H9 (cell line): ENCODE data around the gene PGS1. TPM values are rescaled to one million over a fixed set of nuclear protein-coding genes. Genes with fewer than 3 reads are reported as not detected.

Experiments used
- DNase-seq: peaks from one replicate; pipeline ENCODE4 v3.0.0-alpha.2; 2017
- H2AFZ ChIP-seq: one replicate; pipeline ENCODE4 v1.6.1; 2013; ENCODE audit warnings: mild to moderate bottlenecking, low read length, control low read depth, moderate library complexity
- H2AK5ac ChIP-seq: 2 replicates; pipeline ENCODE4 v1.6.1; 2013; ENCODE audit warnings: low read length, control low read depth, mixed read lengths; ENCODE audit not compliant: insufficient read length
- H2BK120ac ChIP-seq: one replicate; pipeline ENCODE4 v1.6.1; 2013; ENCODE audit warnings: low read depth, mild to moderate bottlenecking, low read length, control low read depth, inconsistent platforms; ENCODE audit not compliant: poor library complexity, severe bottlenecking
- H2BK12ac ChIP-seq: 2 replicates; pipeline ENCODE4 v1.6.1; 2013; ENCODE audit warnings: low read length, control low read depth, mixed read lengths, low read depth; ENCODE audit not compliant: insufficient read length
- H2BK15ac ChIP-seq: 2 replicates; pipeline ENCODE4 v1.6.1; 2013; ENCODE audit warnings: low read depth, low read length, control low read depth
- H2BK20ac ChIP-seq: one replicate; pipeline ENCODE4 v1.6.1; 2013; ENCODE audit warnings: low read depth, mild to moderate bottlenecking, low read length, control low read depth, inconsistent platforms; ENCODE audit not compliant: poor library complexity, severe bottlenecking
- H2BK5ac ChIP-seq: 2 replicates; pipeline ENCODE4 v1.6.1; 2013; ENCODE audit warnings: low read length, control low read depth, mixed read lengths; ENCODE audit not compliant: insufficient read length
- H3K14ac ChIP-seq: 2 replicates; pipeline ENCODE4 v1.6.1; 2013; ENCODE audit warnings: low read length, control low read depth; ENCODE audit not compliant: insufficient read depth
- H3K18ac ChIP-seq: 2 replicates; pipeline ENCODE4 v1.6.1; 2013; ENCODE audit warnings: low read depth, mild to moderate bottlenecking, mixed read lengths, low read length, control low read depth; ENCODE audit not compliant: insufficient read length
- H3K23ac ChIP-seq: 2 replicates; pipeline ENCODE4 v1.6.1; 2013; ENCODE audit warnings: low read length, control low read depth, mixed read lengths, low read depth; ENCODE audit not compliant: insufficient read length
- H3K23me2 ChIP-seq: 2 replicates; pipeline ENCODE4 v1.6.1; 2013; ENCODE audit warnings: low read depth, mild to moderate bottlenecking, mixed read lengths, low read length, control low read depth; ENCODE audit not compliant: insufficient read length, poor library complexity, severe bottlenecking
- H3K27ac ChIP-seq: 2 replicates; pipeline ENCODE4 v1.5.1; 2013; ENCODE audit warnings: low read length, control low read depth, mixed read lengths, low read depth; ENCODE audit not compliant: insufficient read length
- H3K27me3 ChIP-seq: 2 replicates; pipeline ENCODE4 v1.6.1; 2013; ENCODE audit warnings: low read length, control low read depth, inconsistent platforms; ENCODE audit not compliant: insufficient read depth
- H3K4ac ChIP-seq: 2 replicates; pipeline ENCODE4 v1.6.1; 2013; ENCODE audit warnings: low read depth, mild to moderate bottlenecking, control low read depth, inconsistent platforms, low read length, moderate library complexity
- H3K4me1 ChIP-seq: 2 replicates; pipeline ENCODE4 v1.6.1; 2013; ENCODE audit warnings: low read length, control low read depth, inconsistent platforms; ENCODE audit not compliant: insufficient read depth
- H3K4me2 ChIP-seq: 2 replicates; pipeline ENCODE4 v1.6.1; 2013; ENCODE audit warnings: low read length, control low read depth, mixed read lengths; ENCODE audit not compliant: insufficient read length, insufficient read depth
- H3K56ac ChIP-seq: 2 replicates; pipeline ENCODE4 v1.6.1; 2013; ENCODE audit warnings: low read depth, mild to moderate bottlenecking, mixed read lengths, low read length, control low read depth; ENCODE audit not compliant: insufficient read length
- H3K79me1 ChIP-seq: 2 replicates; pipeline ENCODE4 v1.6.1; 2013; ENCODE audit warnings: low read depth, mild to moderate bottlenecking, moderate library complexity, low read length, control low read depth, inconsistent platforms; ENCODE audit not compliant: insufficient read depth, poor library complexity, severe bottlenecking
- H3K79me2 ChIP-seq: 2 replicates; pipeline ENCODE4 v1.6.1; 2013; ENCODE audit warnings: low read length, control low read depth, inconsistent platforms; ENCODE audit not compliant: insufficient read depth
- H3K9ac ChIP-seq: 2 replicates; pipeline ENCODE4 v1.6.1; 2013; ENCODE audit warnings: low read length, control low read depth, mixed read lengths; ENCODE audit not compliant: insufficient read length; ENCODE audit errors: extremely low read depth
- H3K9me3 ChIP-seq: one replicate; pipeline ENCODE4 v1.6.1; 2013; ENCODE audit warnings: low read depth, low read length, inconsistent platforms; ENCODE audit not compliant: control insufficient read depth
- H3T11ph ChIP-seq: one replicate; pipeline ENCODE4 v1.6.1; 2013; ENCODE audit warnings: mild to moderate bottlenecking, low read length, control low read depth, inconsistent platforms
- H4K20me1 ChIP-seq: one replicate; pipeline ENCODE4 v1.6.1; 2013; ENCODE audit not compliant: control insufficient read depth, insufficient read length, insufficient read depth
- H4K5ac ChIP-seq: 2 replicates; pipeline ENCODE4 v1.6.1; 2013; ENCODE audit warnings: low read depth, mild to moderate bottlenecking, mixed read lengths, low read length, control low read depth; ENCODE audit not compliant: insufficient read length
- H4K8ac ChIP-seq: replicated peaks from 2 replicates; pipeline ENCODE4 v1.6.1; 2013; ENCODE audit warnings: low read length, control low read depth, mixed read lengths, low read depth; ENCODE audit not compliant: insufficient read length
- H4K91ac ChIP-seq: 2 replicates; pipeline ENCODE4 v1.6.1; 2013; ENCODE audit warnings: low read depth, mild to moderate bottlenecking, moderate library complexity, mixed read lengths, low read length, control low read depth; ENCODE audit not compliant: insufficient read length
- H3K27ac Mint-ChIP-seq, 3 experiments: 2 replicates in 2 of 3; 3 replicates in 1 of 3; pipeline ENCODE4 v1.8.0; 2020 to 2021; ENCODE audit warnings: mixed read lengths in 3 of 3, mild to moderate bottlenecking in 1 of 3, moderate library complexity in 1 of 3
- H3K27me3 Mint-ChIP-seq: 2 replicates; pipeline ENCODE4 v1.8.0; 2021; ENCODE audit warnings: low read depth, mild to moderate bottlenecking, moderate library complexity, mixed read lengths
- H3K36me3 Mint-ChIP-seq, 3 experiments: 2 replicates in 2 of 3; 3 replicates in 1 of 3; pipeline ENCODE4 v1.8.0; 2020 to 2021; ENCODE audit warnings: low read depth in 3 of 3, mixed read lengths in 3 of 3; ENCODE audit not compliant: insufficient read depth in 1 of 3
- H3K4me1 Mint-ChIP-seq, 2 experiments: 2 replicates each; pipeline ENCODE4 v1.8.0; 2020; ENCODE audit warnings: mixed read lengths in 2 of 2
- H3K4me3 Mint-ChIP-seq, 2 experiments: 2 replicates in 1 of 2; 3 replicates in 1 of 2; pipeline ENCODE4 v1.8.0; 2020 to 2021; ENCODE audit warnings: mild to moderate bottlenecking in 2 of 2, mixed read lengths in 2 of 2, moderate library complexity in 1 of 2
- H3K9me3 Mint-ChIP-seq, 2 experiments: 2 replicates in 1 of 2; 3 replicates in 1 of 2; pipeline ENCODE4 v1.8.0; 2020; ENCODE audit warnings: mild to moderate bottlenecking in 2 of 2, mixed read lengths in 2 of 2, moderate library complexity in 1 of 2
- WGBS: extraction: QIAGEN DNeasy Blood & Tissue Kit; methylation state at CpG from one replicate; pipeline ENCODE4 v1.1.7; 2013; ENCODE audit warnings: missing lambda C conversion rate, low lambda C conversion rate, mixed read lengths; ENCODE audit not compliant: insufficient read length; ENCODE audit errors: extremely low coverage; 5-methylcytosine and 5-hydroxymethylcytosine counted together
- total RNA-seq: library from RNA; stranded (reverse); gene quantifications from 2 replicates; pipeline ENCODE4 v1.2.1, GENCODE V29; 2021
- TF ChIP-seq, protein P1 (sequence below): fragments of 200-600 bp; sonication (generic); conservative IDR thresholded peaks from 3 replicates; pipeline ENCODE4 v1.8.0; 2021; ENCODE audit warnings: antibody characterized with exemption, mild to moderate bottlenecking

The PGS1 gene
- total RNA-seq, 1 experiment from 2014 or later: 45.7 TPM

DNA sequence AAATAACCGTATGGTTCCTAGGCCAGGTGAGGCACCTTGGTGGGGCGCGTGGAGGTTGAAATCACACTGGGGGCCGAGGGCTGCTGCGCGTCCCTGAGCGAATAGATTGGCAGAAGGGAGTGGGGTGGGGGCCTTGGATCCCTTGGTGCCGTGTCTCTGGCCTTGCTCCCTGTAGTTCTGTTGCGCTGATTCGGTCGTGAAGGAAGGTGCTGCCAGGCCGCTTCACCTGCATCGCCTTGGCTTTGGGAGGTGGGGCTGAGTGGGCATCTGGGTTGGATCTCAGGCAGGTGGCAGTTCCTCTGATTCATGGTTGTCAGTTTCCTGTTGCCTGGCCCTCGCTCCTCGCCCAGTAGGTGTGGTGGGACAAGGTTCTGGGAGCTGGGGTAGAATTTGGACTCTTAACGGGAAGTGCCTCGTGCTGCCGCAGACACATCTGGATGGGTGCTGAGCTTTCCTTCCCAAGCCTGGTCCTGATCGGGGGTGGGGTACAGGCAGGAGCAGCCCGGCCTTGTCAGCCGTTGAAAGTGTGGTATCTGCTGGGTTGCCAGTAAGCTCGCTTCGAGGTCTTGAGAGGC lies 30.1 kb downstream of the PGS1 start:
- no peak overlapping the region for H2BK20ac ChIP-seq
- no peaks in the 10 kb centered on the region for H3K27me3 Mint-ChIP-seq
- H2AFZ ChIP-seq: no peak overlapping the region
- H2AK5ac ChIP-seq: no peak overlapping the region
- no peak overlapping the region for H2BK15ac ChIP-seq
- no peak overlapping the region for H3K9ac ChIP-seq
- no peak overlapping the region for H3K56ac ChIP-seq
- H3K79me1 ChIP-seq: peaks cover 5% of the 10 kb centered on the region
- TF ChIP-seq, protein P1, sequence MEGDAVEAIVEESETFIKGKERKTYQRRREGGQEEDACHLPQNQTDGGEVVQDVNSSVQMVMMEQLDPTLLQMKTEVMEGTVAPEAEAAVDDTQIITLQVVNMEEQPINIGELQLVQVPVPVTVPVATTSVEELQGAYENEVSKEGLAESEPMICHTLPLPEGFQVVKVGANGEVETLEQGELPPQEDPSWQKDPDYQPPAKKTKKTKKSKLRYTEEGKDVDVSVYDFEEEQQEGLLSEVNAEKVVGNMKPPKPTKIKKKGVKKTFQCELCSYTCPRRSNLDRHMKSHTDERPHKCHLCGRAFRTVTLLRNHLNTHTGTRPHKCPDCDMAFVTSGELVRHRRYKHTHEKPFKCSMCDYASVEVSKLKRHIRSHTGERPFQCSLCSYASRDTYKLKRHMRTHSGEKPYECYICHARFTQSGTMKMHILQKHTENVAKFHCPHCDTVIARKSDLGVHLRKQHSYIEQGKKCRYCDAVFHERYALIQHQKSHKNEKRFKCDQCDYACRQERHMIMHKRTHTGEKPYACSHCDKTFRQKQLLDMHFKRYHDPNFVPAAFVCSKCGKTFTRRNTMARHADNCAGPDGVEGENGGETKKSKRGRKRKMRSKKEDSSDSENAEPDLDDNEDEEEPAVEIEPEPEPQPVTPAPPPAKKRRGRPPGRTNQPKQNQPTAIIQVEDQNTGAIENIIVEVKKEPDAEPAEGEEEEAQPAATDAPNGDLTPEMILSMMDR: no peak
- no peaks in the 10 kb centered on the region for H3K23me2 ChIP-seq
- H3K27ac ChIP-seq: no peak overlapping the region
- no peak overlapping the region for H3T11ph ChIP-seq
- no peaks in the 10 kb centered on the region for H3K9me3 Mint-ChIP-seq
- WGBS: no CpG with 5 or more reads among the region's 23 CpGs
- no peak overlapping the region for H4K8ac ChIP-seq
- H3K14ac ChIP-seq: peak overlapping the region; percentile 44; the same call in 1 of the 2 replicates
- H3K4ac ChIP-seq: no peak overlapping the region
- DNase-seq: no peak
- H4K91ac ChIP-seq: no peak overlapping the region
- H3K4me2 ChIP-seq: no peak overlapping the region
- H2BK120ac ChIP-seq: no peak overlapping the region
- H2BK12ac ChIP-seq: no peak overlapping the region
- H3K23ac ChIP-seq: peak overlapping the region; percentile 52
- H3K4me1 Mint-ChIP-seq: peaks cover 16 to 21% of the 10 kb centered on the region in 2 experiments
- peaks cover 6% of the 10 kb centered on the region; the same call in 1 of the 2 replicates for H3K79me2 ChIP-seq
- H4K20me1 ChIP-seq: peaks cover 4% of the 10 kb centered on the region
- peak overlapping the region; percentile 12 to 65 (median 15); a peak in 5 of 7 replicates for H3K27ac Mint-ChIP-seq
- no peak overlapping the region for H3K4me3 Mint-ChIP-seq
- no peaks in the 10 kb centered on the region for H3K4me1 ChIP-seq
- H3K27me3 ChIP-seq: no peaks in the 10 kb centered on the region
- H3K9me3 ChIP-seq: no peaks in the 10 kb centered on the region
- H3K36me3 Mint-ChIP-seq: peaks cover 23 to 49% (median 35%) of the 10 kb centered on the region in 3 experiments; a peak in 6 of 7 replicates
- H3K18ac ChIP-seq: no peak overlapping the region
- H4K5ac ChIP-seq: no peak overlapping the region
- H2BK5ac ChIP-seq: no peak overlapping the region
